Panc1 (cell line): ENCODE data around the gene DDC. TPM values are rescaled to one million over a fixed set of nuclear protein-coding genes. Genes with fewer than 3 reads are reported as not detected.

ENCODE experiments used
- ATAC-seq: fragments of 200-7000 bp; cut with Tn5 transposase; 2 replicates; pipeline ENCODE4 v1.9.1; 2020; ENCODE audit warnings: mild to moderate bottlenecking, moderate library complexity
- BruUV-seq: library from RNA; stranded (reverse); fragments of 400-500 nt; replicated peaks from 2 replicates; lab custom pipeline; 2021; lab: Mats Ljungman, UMichigan
- CTCF ChIA-PET: fragments of 300-600 bp; sonication (Branson Sonifier 250); formaldehyde crosslinking; loops from one replicate; lab custom pipeline; 2022; ENCODE audit warnings: antibody characterized with exemption; lab: Charles Lee
- POLR2A ChIA-PET: fragments of 300-600 bp; sonication (Branson Sonifier 250); formaldehyde crosslinking; loops from one replicate; lab custom pipeline; 2022; ENCODE audit warnings: antibody characterized with exemption; lab: Charles Lee
- DNase-seq: peaks from one replicate; pipeline ENCODE4 v3.0.0-alpha.2; 2010; ENCODE audit warnings: low read depth, low spot score
- H3K27ac ChIP-seq: 2 replicates; pipeline ENCODE4 v1.5.1; 2011; ENCODE audit warnings: mild to moderate bottlenecking, low read length, inconsistent platforms
- H3K27me3 ChIP-seq: fragments of 200-500 bp; sonication (Bioruptor generic); 2 replicates; pipeline ENCODE4 v1.6.0; 2014; ENCODE audit warnings: low read length, inconsistent platforms; ENCODE audit not compliant: control insufficient read depth, insufficient read depth
- H3K36me3 ChIP-seq: fragments of 200-500 bp; sonication (Bioruptor generic); 2 replicates; pipeline ENCODE4 v1.5.1; 2014; ENCODE audit warnings: inconsistent platforms, mild to moderate bottlenecking, low read length, moderate library complexity; ENCODE audit not compliant: control insufficient read depth, insufficient read depth
- H3K4me1 ChIP-seq: 2 replicates; pipeline ENCODE4 v1.5.1; 2011; ENCODE audit warnings: inconsistent platforms, mild to moderate bottlenecking, low read length, moderate library complexity; ENCODE audit not compliant: control insufficient read depth, insufficient read depth
- H3K4me3 ChIP-seq, 2 experiments: 2 replicates each; pipeline ENCODE4 v1.5.1; 2011 to 2012; ENCODE audit warnings: low read depth in 2 of 2, low read length in 2 of 2, mild to moderate bottlenecking in 2 of 2, inconsistent platforms in 1 of 2, moderate library complexity in 1 of 2
- H3K9me3 ChIP-seq: fragments of 200-500 bp; sonication (Bioruptor generic); 2 replicates; pipeline ENCODE4 v1.5.1; 2014; ENCODE audit warnings: low read depth, mild to moderate bottlenecking, inconsistent platforms, low read length, moderate library complexity; ENCODE audit not compliant: control insufficient read depth, insufficient read depth
- CTCF ChIP-seq: fragments of 450-650 bp; IDR thresholded peaks from 2 replicates; pipeline ENCODE4 v1.5.1; 2017; ENCODE audit warnings: mild to moderate bottlenecking
- POLR2AphosphoS5 ChIP-seq: IDR thresholded peaks from 2 replicates; pipeline ENCODE4 v1.6.1; 2012; ENCODE audit warnings: mild to moderate bottlenecking, low read depth, low read length, moderate library complexity
- SIN3A ChIP-seq: IDR thresholded peaks from 2 replicates; pipeline ENCODE4 v1.6.1; 2012; ENCODE audit warnings: low read depth, mild to moderate bottlenecking, low read length, moderate library complexity, borderline replicate concordance; ENCODE audit not compliant: insufficient read depth
- TCF7L2 ChIP-seq: IDR thresholded peaks from 2 replicates; pipeline ENCODE4 v1.6.1; 2011; ENCODE audit warnings: mild to moderate bottlenecking, low read depth, low read length, inconsistent platforms
- in situ Hi-C: cut with HindIII; loops from 2 replicates; pipeline ENCODE4 v1.10.0; 2016; ENCODE audit warnings: low sequenced_read_pairs, low pct_unique_long_range_greater_than_20kb
- intact Hi-C: fragments of 100-400 bp; cut with micrococcal nuclease; formaldehyde crosslinking; loops from one replicate; pipeline ENCODE4 v1.10.0; 2022; ENCODE audit not compliant: unreplicated experiment
- total RNA-seq: library from RNA; stranded (reverse); gene quantifications from one replicate; pipeline ENCODE4 v1.2.1, GENCODE V29; 2021; ENCODE audit not compliant: unreplicated experiment
- TF ChIP-seq, protein P1 (sequence below), 2 experiments: IDR thresholded peaks; 2 replicates each; pipeline ENCODE4 v1.6.1; 2011 to 2012; ENCODE audit warnings: low read depth in 2 of 2, control low read depth in 1 of 2, low read length in 1 of 2, mild to moderate bottlenecking in 1 of 2, moderate library complexity in 1 of 2; ENCODE audit not compliant: insufficient read depth in 1 of 2

Gene DDC
- total RNA-seq, 1 experiment from 2014 or later: not detected

GRCh38 chr7:50505553-50506210 lies 59.5 kb downstream of the DDC start:
- POLR2A ChIA-PET: no interaction called here
- intact Hi-C loops: no loop called here
- no peaks in the 10 kb centered on the region for H3K27me3 ChIP-seq
- in situ Hi-C loops: no loop called here
- no peak for TF ChIP-seq CTCF
- no peak for TF ChIP-seq TCF7L2
- TF ChIP-seq, protein P1, sequence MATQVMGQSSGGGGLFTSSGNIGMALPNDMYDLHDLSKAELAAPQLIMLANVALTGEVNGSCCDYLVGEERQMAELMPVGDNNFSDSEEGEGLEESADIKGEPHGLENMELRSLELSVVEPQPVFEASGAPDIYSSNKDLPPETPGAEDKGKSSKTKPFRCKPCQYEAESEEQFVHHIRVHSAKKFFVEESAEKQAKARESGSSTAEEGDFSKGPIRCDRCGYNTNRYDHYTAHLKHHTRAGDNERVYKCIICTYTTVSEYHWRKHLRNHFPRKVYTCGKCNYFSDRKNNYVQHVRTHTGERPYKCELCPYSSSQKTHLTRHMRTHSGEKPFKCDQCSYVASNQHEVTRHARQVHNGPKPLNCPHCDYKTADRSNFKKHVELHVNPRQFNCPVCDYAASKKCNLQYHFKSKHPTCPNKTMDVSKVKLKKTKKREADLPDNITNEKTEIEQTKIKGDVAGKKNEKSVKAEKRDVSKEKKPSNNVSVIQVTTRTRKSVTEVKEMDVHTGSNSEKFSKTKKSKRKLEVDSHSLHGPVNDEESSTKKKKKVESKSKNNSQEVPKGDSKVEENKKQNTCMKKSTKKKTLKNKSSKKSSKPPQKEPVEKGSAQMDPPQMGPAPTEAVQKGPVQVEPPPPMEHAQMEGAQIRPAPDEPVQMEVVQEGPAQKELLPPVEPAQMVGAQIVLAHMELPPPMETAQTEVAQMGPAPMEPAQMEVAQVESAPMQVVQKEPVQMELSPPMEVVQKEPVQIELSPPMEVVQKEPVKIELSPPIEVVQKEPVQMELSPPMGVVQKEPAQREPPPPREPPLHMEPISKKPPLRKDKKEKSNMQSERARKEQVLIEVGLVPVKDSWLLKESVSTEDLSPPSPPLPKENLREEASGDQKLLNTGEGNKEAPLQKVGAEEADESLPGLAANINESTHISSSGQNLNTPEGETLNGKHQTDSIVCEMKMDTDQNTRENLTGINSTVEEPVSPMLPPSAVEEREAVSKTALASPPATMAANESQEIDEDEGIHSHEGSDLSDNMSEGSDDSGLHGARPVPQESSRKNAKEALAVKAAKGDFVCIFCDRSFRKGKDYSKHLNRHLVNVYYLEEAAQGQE (IDR thresholded peaks at IDR 0.05; ENCODE audit: insufficient read depth in 1 of 2, low read depth in 2 of 2, low read length in 1 of 2): no peak
- no peak for TF ChIP-seq SIN3A
- TF ChIP-seq POLR2AphosphoS5: no peak
- no peaks in the 10 kb centered on the region for H3K36me3 ChIP-seq
- ATAC-seq (no peak), DNase-seq (no peak)
- H3K27ac ChIP-seq: no peak overlapping the region
- no peaks in the 10 kb centered on the region for H3K4me1 ChIP-seq
- H3K4me3 ChIP-seq: no peak overlapping the region
- H3K9me3 ChIP-seq: no peaks in the 10 kb centered on the region
- CTCF ChIA-PET: no interaction called here
- BruUV-seq: no TSS peak

- TF ChIP-seq POLR2AphosphoS5: no peak
- no peak for TF ChIP-seq SIN3A
- TF ChIP-seq TCF7L2: no peak
- TF ChIP-seq CTCF: no peak
- TF ChIP-seq, protein P1 (IDR thresholded peaks at IDR 0.05; ENCODE audit: insufficient read depth in 1 of 2, low read depth in 2 of 2, low read length in 1 of 2): no peak
- no peak for DNase-seq
- ChIA-PET CTCF (no interaction called here), POLR2A (no interaction called here)
- H3K27me3 ChIP-seq: no peaks in the 10 kb centered on the region
- H3K9me3 ChIP-seq: no peaks in the 10 kb centered on the region
- no peak overlapping the region for H3K27ac ChIP-seq
- BruUV-seq: no TSS peak
- ATAC-seq: no peak
- intact Hi-C loops (no loop called here), in situ Hi-C loops (no loop called here)
- H3K36me3 ChIP-seq: no peaks in the 10 kb centered on the region
- no peak overlapping the region for H3K4me3 ChIP-seq
- no peaks in the 10 kb centered on the region for H3K4me1 ChIP-seq
These were observed 60.3 kb downstream of the DDC start for GRCh38 chr7:50504646-50505546.
